SK-N-SH (cell line): ENCODE measurements around the gene SFT2D1. TPM values are rescaled to one million over a fixed set of nuclear protein-coding genes. Genes with fewer than 3 reads are reported as not detected.

Experiments used
- CTCF ChIA-PET: fragments of 300-600, 350-600 bp; formaldehyde crosslinking; extraction: SDS; loops from one replicate; lab custom pipeline; 2021; lab: Yijun Ruan, JAX
- POLR2A ChIA-PET: fragments of 350-600 bp; sonication (Branson Sonifier 250); formaldehyde crosslinking; extraction: SDS; loops from one replicate; lab custom pipeline; 2020; ENCODE audit warnings: antibody characterized with exemption, inconsistent platforms; lab: Yijun Ruan, JAX
- DNase-seq: peaks from one replicate; pipeline ENCODE4 v3.0.0; 2012
- H2AFZ ChIP-seq: fragments of 200-600 bp; sonication (generic); 2 replicates; pipeline ENCODE4 v1.8.1; 2016; ENCODE audit warnings: antibody characterized with exemption, mild to moderate bottlenecking, low read depth
- H3F3A ChIP-seq: fragments of 200-600 bp; sonication (generic); replicated peaks from 2 replicates; pipeline ENCODE3; 2016; ENCODE audit warnings: antibody characterized with exemption, mild to moderate bottlenecking; ENCODE audit not compliant: insufficient read depth
- H3K27ac ChIP-seq, 2 experiments: fragments of 200-500 bp in 1 of 2; fragments of 200-600 bp in 1 of 2; sonication (Bioruptor generic) in 1 of 2; sonication (generic), shearing (Covaris generic) in 1 of 2; 2 replicates each; pipeline versions ENCODE4 v1.5.1 to v1.6.1; 2014 to 2016; ENCODE audit warnings: low read depth in 2 of 2, inconsistent platforms in 1 of 2, low read length in 1 of 2, mild to moderate bottlenecking in 1 of 2, mixed read lengths in 1 of 2
- H3K27me3 ChIP-seq: fragments of 200-600 bp; sonication (generic), shearing (Covaris generic); 2 replicates; pipeline ENCODE4 v1.6.1; 2016; ENCODE audit warnings: mixed run types; ENCODE audit not compliant: insufficient read depth
- H3K36me3 ChIP-seq, 2 experiments: fragments of 200-500 bp in 1 of 2; fragments of 200-600 bp in 1 of 2; sonication (Bioruptor generic) in 1 of 2; sonication (generic) in 1 of 2; replicated peaks in 1 of 2; 2 replicates each; pipeline versions ENCODE3 to v1.5.1; 2014 to 2016; ENCODE audit warnings: low read length in 1 of 2, mild to moderate bottlenecking in 1 of 2; ENCODE audit not compliant: insufficient read depth in 2 of 2, control insufficient read depth in 1 of 2
- H3K4me1 ChIP-seq, 2 experiments: fragments of 200-500 bp in 1 of 2; fragments of 200-600 bp in 1 of 2; sonication (Bioruptor generic) in 1 of 2; sonication (generic), shearing (Covaris generic) in 1 of 2; 2 replicates each; pipeline versions ENCODE4 v1.5.1 to v1.6.1; 2014 to 2016; ENCODE audit warnings: low read depth in 1 of 2, low read length in 1 of 2, mixed run types in 1 of 2; ENCODE audit not compliant: insufficient read depth in 2 of 2, control insufficient read depth in 1 of 2
- H3K4me2 ChIP-seq: fragments of 200-600 bp; sonication (generic), shearing (Covaris generic); 2 replicates; pipeline ENCODE4 v1.6.1; 2017; ENCODE audit warnings: mixed run types
- H3K4me3 ChIP-seq, 2 experiments: fragments of 200-500 bp in 1 of 2; fragments of 200-600 bp in 1 of 2; sonication (Bioruptor generic) in 1 of 2; sonication (generic), shearing (Covaris generic) in 1 of 2; 2 replicates each; pipeline versions ENCODE4 v1.5.1 to v1.8.1; 2014 to 2016; ENCODE audit warnings: low read depth in 2 of 2, inconsistent platforms in 1 of 2, low read length in 1 of 2, mild to moderate bottlenecking in 1 of 2, mixed read lengths in 1 of 2, moderate library complexity in 1 of 2
- H3K79me2 ChIP-seq: fragments of 200-600 bp; sonication (generic); 2 replicates; pipeline ENCODE4 v1.8.1; 2017; ENCODE audit warnings: mild to moderate bottlenecking; ENCODE audit not compliant: insufficient read depth
- H3K9ac ChIP-seq: fragments of 200-600 bp; sonication (generic); 2 replicates; pipeline ENCODE4 v1.6.1; 2017; ENCODE audit warnings: mixed run types
- H3K9me2 ChIP-seq: fragments of 200-600 bp; sonication (generic); 2 replicates; pipeline ENCODE4 v1.6.1; 2017; ENCODE audit warnings: mixed run types
- H3K9me3 ChIP-seq: fragments of 200-600 bp; sonication (generic); 2 replicates; pipeline ENCODE4 v1.6.1; 2017; ENCODE audit warnings: mixed run types, mild to moderate bottlenecking, moderate library complexity
- H4K20me1 ChIP-seq: fragments of 200-600 bp; sonication (generic); 2 replicates; pipeline ENCODE4 v1.6.1; 2017; ENCODE audit warnings: mild to moderate bottlenecking, mixed run types; ENCODE audit not compliant: insufficient read depth
- ELF1 ChIP-seq: IDR thresholded peaks from 2 replicates; pipeline ENCODE4 v1.4.0; 2012
- FOSL2 ChIP-seq: IDR thresholded peaks from 2 replicates; pipeline ENCODE4 v1.4.0; 2012; ENCODE audit warnings: low read depth, mild to moderate bottlenecking, moderate library complexity, borderline replicate concordance
- FOXM1 ChIP-seq: IDR thresholded peaks from 2 replicates; pipeline ENCODE4 v1.4.0; 2012; ENCODE audit warnings: low read depth, mild to moderate bottlenecking
- GABPA ChIP-seq: IDR thresholded peaks from 2 replicates; pipeline ENCODE4 v1.4.0; 2012; ENCODE audit warnings: low read depth, mild to moderate bottlenecking
- GATA2 ChIP-seq: sonication (generic); formaldehyde crosslinking; IDR thresholded peaks from 2 replicates; pipeline ENCODE4 v1.5.0; 2020; ENCODE audit warnings: mild to moderate bottlenecking, missing genetic modification reagents
- SIN3A ChIP-seq: IDR thresholded peaks from 2 replicates; pipeline ENCODE4 v1.6.1; 2012; ENCODE audit warnings: low read depth, mild to moderate bottlenecking, low read length, moderate library complexity, borderline replicate concordance
- TCF12 ChIP-seq: IDR thresholded peaks from 2 replicates; pipeline ENCODE4 v1.4.0; 2012
- YY1 ChIP-seq: IDR thresholded peaks from 2 replicates; pipeline ENCODE4 v1.4.0; 2012; ENCODE audit warnings: low read depth, mild to moderate bottlenecking
- WGBS: methylation state at CpG from one replicate; pipeline ENCODE4 v1.1.6; 2017; ENCODE audit warnings: low lambda C conversion rate; 5-methylcytosine and 5-hydroxymethylcytosine counted together
- polyA plus RNA-seq, 3 experiments: library from polyadenylated mRNA; depleted of rRNA; stranded (reverse); fragments of >200 nt; gene quantifications; 2 replicates each; pipeline ENCODE4 v1.2.3, GENCODE V29; 2012
- TF ChIP-seq, protein P1 (sequence below): IDR thresholded peaks from 2 replicates; pipeline ENCODE4 v1.4.0; 2012; ENCODE audit warnings: low read depth, borderline replicate concordance
- TF ChIP-seq, protein P2 (sequence below): fragments of 200-600 bp; sonication (generic); IDR thresholded peaks from 2 replicates; pipeline ENCODE4 v1.6.1; 2017; ENCODE audit warnings: antibody characterized with exemption, mild to moderate bottlenecking, moderate library complexity
- TF ChIP-seq, protein P3 (sequence below): IDR thresholded peaks from 2 replicates; pipeline ENCODE4 v1.4.0; 2012; ENCODE audit warnings: low read depth, borderline replicate concordance

The SFT2D1 gene
- polyA plus RNA-seq, 1 of the 3 experiments (the other 2 are of a cell fraction), result 131 TPM

DNA sequence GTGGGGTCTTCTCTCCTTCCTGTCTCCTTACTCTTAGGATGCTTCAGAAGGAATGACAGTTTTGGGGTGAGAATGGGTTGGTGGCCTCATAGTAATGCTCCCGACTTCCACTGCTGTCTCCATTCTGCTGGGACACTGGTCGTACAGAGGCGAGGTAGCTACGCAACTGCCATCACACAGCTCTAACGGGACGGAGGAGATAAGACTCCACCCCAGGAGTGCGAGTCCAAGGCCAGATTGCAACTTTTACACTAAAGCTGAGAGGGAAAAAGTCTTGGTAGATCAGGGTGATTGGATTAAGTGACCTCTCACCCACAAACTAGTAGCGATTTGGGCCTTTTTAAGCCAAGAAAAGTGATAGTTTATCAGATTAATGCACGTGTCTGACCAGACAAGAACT, 32.4 kb downstream of the SFT2D1 start:
- H3K27ac ChIP-seq, result no peak overlapping the region
- ChIA-PET CTCF (interaction anchor here (1.1 to 1.9 kb wide), 5 partner anchors 9 to 72 kb away, joined by 3 to 7 read pairs (median 5); no protein-coding TSS in a partner anchor), POLR2A (no interaction called here)
- no peaks in the 10 kb centered on the region for H3K9me3 ChIP-seq
- H3K79me2 ChIP-seq, result no peaks in the 10 kb centered on the region
- DNase-seq, result no peak
- no peak overlapping the region for H3K9ac ChIP-seq
- H4K20me1 ChIP-seq, result no peaks in the 10 kb centered on the region
- no peak overlapping the region for H3K4me3 ChIP-seq
- H3K27me3 ChIP-seq, result peaks cover 35% of the 10 kb centered on the region
- 86% methylated on average over 9 of the region's 9 CpGs for WGBS
- no peaks in the 10 kb centered on the region for H3K9me2 ChIP-seq
- H3F3A ChIP-seq, result no peaks in the 10 kb centered on the region
- no peak overlapping the region for H3K4me2 ChIP-seq
- H3K36me3 ChIP-seq, result no peaks in the 10 kb centered on the region
- TF ChIP-seq GATA2 (CRISPR knock-in tag) (no peak), FOXM1 (no peak), YY1 (no peak), ELF1 (no peak), FOSL2 (no peak), TCF12 (no peak)
- TF ChIP-seq, protein P1, sequence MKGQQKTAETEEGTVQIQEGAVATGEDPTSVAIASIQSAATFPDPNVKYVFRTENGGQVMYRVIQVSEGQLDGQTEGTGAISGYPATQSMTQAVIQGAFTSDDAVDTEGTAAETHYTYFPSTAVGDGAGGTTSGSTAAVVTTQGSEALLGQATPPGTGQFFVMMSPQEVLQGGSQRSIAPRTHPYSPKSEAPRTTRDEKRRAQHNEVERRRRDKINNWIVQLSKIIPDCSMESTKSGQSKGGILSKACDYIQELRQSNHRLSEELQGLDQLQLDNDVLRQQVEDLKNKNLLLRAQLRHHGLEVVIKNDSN, result no peak
- TF ChIP-seq, protein P2, sequence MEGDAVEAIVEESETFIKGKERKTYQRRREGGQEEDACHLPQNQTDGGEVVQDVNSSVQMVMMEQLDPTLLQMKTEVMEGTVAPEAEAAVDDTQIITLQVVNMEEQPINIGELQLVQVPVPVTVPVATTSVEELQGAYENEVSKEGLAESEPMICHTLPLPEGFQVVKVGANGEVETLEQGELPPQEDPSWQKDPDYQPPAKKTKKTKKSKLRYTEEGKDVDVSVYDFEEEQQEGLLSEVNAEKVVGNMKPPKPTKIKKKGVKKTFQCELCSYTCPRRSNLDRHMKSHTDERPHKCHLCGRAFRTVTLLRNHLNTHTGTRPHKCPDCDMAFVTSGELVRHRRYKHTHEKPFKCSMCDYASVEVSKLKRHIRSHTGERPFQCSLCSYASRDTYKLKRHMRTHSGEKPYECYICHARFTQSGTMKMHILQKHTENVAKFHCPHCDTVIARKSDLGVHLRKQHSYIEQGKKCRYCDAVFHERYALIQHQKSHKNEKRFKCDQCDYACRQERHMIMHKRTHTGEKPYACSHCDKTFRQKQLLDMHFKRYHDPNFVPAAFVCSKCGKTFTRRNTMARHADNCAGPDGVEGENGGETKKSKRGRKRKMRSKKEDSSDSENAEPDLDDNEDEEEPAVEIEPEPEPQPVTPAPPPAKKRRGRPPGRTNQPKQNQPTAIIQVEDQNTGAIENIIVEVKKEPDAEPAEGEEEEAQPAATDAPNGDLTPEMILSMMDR, result no peak
- TF ChIP-seq, protein P3, sequence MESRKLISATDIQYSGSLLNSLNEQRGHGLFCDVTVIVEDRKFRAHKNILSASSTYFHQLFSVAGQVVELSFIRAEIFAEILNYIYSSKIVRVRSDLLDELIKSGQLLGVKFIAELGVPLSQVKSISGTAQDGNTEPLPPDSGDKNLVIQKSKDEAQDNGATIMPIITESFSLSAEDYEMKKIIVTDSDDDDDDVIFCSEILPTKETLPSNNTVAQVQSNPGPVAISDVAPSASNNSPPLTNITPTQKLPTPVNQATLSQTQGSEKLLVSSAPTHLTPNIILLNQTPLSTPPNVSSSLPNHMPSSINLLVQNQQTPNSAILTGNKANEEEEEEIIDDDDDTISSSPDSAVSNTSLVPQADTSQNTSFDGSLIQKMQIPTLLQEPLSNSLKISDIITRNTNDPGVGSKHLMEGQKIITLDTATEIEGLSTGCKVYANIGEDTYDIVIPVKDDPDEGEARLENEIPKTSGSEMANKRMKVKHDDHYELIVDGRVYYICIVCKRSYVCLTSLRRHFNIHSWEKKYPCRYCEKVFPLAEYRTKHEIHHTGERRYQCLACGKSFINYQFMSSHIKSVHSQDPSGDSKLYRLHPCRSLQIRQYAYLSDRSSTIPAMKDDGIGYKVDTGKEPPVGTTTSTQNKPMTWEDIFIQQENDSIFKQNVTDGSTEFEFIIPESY, result no peak
- H3K4me1 ChIP-seq, result peaks cover 0 to 13% of the 10 kb centered on the region in 2 experiments; a peak in 1 of 4 replicates
- no peak overlapping the region for H2AFZ ChIP-seq

DNA sequence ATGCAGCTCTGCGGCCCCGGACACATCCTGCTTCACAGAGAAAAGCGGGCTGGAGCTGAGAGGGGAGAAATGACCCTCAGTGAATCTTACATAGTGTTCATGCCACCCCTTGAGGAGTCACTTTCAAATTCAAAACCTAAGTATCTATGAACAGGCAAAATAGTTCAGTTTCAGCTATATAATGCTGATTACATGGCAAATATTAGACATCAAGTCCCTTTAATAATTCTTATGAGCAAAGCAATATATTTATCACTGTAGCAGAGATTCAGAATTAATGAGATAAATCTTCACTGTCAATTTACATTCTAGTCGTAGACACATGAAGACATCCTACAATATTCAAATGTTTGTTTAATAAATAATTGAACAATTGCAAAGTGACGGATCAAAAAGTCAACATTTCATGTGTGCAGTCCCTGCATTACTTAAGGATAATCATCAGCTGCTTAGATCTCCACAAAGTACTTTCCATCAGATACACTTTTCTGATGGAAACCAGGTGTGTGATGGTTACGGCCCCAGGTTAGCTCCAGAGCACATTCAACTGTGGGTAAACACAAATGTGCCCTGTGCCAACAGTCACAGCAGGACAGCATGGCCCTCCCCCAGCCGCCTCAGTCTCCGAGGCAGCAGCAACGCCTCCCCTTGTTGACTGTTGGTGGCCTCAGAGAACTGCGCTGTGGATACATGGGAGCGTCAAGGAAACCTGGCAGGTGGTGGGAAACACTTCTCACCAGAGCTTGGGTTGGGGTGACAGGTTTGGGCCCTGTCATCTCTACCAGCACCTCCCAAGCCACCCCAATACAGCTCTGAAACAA, 33.4 kb downstream of the SFT2D1 start:
- Histone ChIP-seq H3K4me2 (0 out of 2 replicates have a peak overlapping the region, but pooled peaks have one; percentile 50), H3K9ac (no peak overlapping the region), H2AFZ (no peak overlapping the region), H3K4me1 (peaks cover 0 to 13% of the 10 kb centered on the region in 2 experiments; a peak in 1 of 4 replicates), H4K20me1 (no peaks in the 10 kb centered on the region), H3K9me3 (no peaks in the 10 kb centered on the region), H3K79me2 (no peaks in the 10 kb centered on the region), H3K4me3 (no peak overlapping the region), H3K27me3 (peaks cover 35% of the 10 kb centered on the region), H3K27ac (no peak overlapping the region), H3K9me2 (no peaks in the 10 kb centered on the region), H3K36me3 (no peaks in the 10 kb centered on the region), H3F3A (no peaks in the 10 kb centered on the region)
- DNase-seq, result peak; percentile 38
- POLR2A ChIA-PET, result interaction anchor here (0.6 kb wide), 1 partner anchor 303 kb away, joined by 3 read pairs; no protein-coding TSS in a partner anchor
- 80% methylated on average over 9 of the region's 11 CpGs for WGBS
- CTCF ChIA-PET, result interaction anchor here (0.8 to 2.3 kb wide), 8 partner anchors 10 to 93 kb away, joined by 3 to 7 read pairs (median 4); no protein-coding TSS in a partner anchor
- TF ChIP-seq SIN3A (no peak), GABPA (no peak), ELF1 (no peak)
